Fibroblast of skin of abdomen (primary cell): ENCODE measurements around the gene HBE1.
"Not testable (repeated sequence)": the region's sequence is repeated elsewhere in the genome, so short reads cannot be mapped to it uniquely, and the experiment has no call there.

ENCODE experiments used
- DNase-seq: peaks from one replicate; pipeline ENCODE4 v3.0.0-alpha.2; 2013

The HBE1 gene

GRCh38 chr11:5252192-5252918 is 17.4 kb downstream of the HBE1 start:
- DNase-seq = no peak

GRCh38 chr11:5251746-5252145 is 18.0 kb downstream of the HBE1 start:
- DNase-seq = no peak

GRCh38 chr11:5250543-5251204 is 19.1 kb downstream of the HBE1 start:
- no peak for DNase-seq

GRCh38 chr11:5249807-5250396 is 19.8 kb downstream of the HBE1 start, which contains the start of gene HBG1:
Gene HBG1, minus strand, starts transcription at chr11:5249857. Its CDS starts 53 bp downstream, at chr11:5249804.
- not testable (repeated sequence) for DNase-seq

- not testable (repeated sequence) for DNase-seq
These were observed 21.2 kb downstream of the HBE1 start for GRCh38 chr11:5248498-5248897.

GRCh38 chr11:5247472-5248192 is 22.1 kb downstream of the HBE1 start:
- DNase-seq = no peak

GRCh38 chr11:5246772-5247471 is 22.8 kb downstream of the HBE1 start:
- no peak for DNase-seq

GRCh38 chr11:5245155-5245554 is 24.6 kb downstream of the HBE1 start:
- no peak for DNase-seq

- no peak for DNase-seq
These were observed 25.9 kb downstream of the HBE1 start for GRCh38 chr11:5243816-5244180.

- DNase-seq = no peak
These were observed 26.6 kb downstream of the HBE1 start for GRCh38 chr11:5242933-5243815.

- no peak for DNase-seq
These were observed 27.5 kb downstream of the HBE1 start for GRCh38 chr11:5242208-5242607.

GRCh38 chr11:5241458-5241857 is 28.3 kb downstream of the HBE1 start:
- DNase-seq = no peak

- no peak for DNase-seq
These were observed 29.3 kb downstream of the HBE1 start for GRCh38 chr11:5240458-5240857.

GRCh38 chr11:5240056-5240455 is 29.7 kb downstream of the HBE1 start:
- no peak for DNase-seq

GRCh38 chr11:5239046-5239445 is 30.7 kb downstream of the HBE1 start:
- DNase-seq = no peak

GRCh38 chr11:5238486-5238885 is 31.3 kb downstream of the HBE1 start:
- DNase-seq = no peak

GRCh38 chr11:5237420-5237819 is 32.3 kb downstream of the HBE1 start:
- DNase-seq = no peak

GRCh38 chr11:5235364-5236095 is 34.2 kb downstream of the HBE1 start:
- DNase-seq = no peak

- peak; percentile 5 for DNase-seq
These were observed 35.3 kb downstream of the HBE1 start, which contains the start of gene HBD for GRCh38 chr11:5234381-5234834. Gene HBD, minus strand, starts transcription at chr11:5234483. Its CDS starts 50 bp downstream, at chr11:5234433.

GRCh38 chr11:5233307-5233706 is 36.4 kb downstream of the HBE1 start:
- DNase-seq = no peak

- no peak for DNase-seq
These were observed 36.9 kb downstream of the HBE1 start for GRCh38 chr11:5232821-5233220.
